IMR-90 (cell line): ENCODE data around the gene GLG1. TPM values are rescaled to one million over a fixed set of nuclear protein-coding genes. Genes with fewer than 3 reads are reported as not detected.

Experiments
- ATAC-seq: fragments of 200-7000 bp; cut with Tn5 transposase; 2 replicates; pipeline ENCODE4 v1.9.1; 2020; ENCODE audit warnings: low read depth, mild to moderate bottlenecking, moderate library complexity
- BruUV-seq: library from RNA; stranded (reverse); fragments of 400-500 nt; replicated peaks from 2 replicates; lab custom pipeline; 2021; lab: Mats Ljungman, UMichigan
- CTCF ChIA-PET: fragments of 300-600 bp; formaldehyde crosslinking; extraction: SDS; loops from one replicate; lab custom pipeline; 2021; ENCODE audit warnings: antibody characterized with exemption; lab: Yijun Ruan, JAX
- POLR2A ChIA-PET: fragments of 300-600 bp; sonication (Branson Sonifier 250); formaldehyde crosslinking; loops from one replicate; lab custom pipeline; 2022; ENCODE audit warnings: antibody characterized with exemption; ENCODE audit not compliant: unreplicated experiment; lab: Charles Lee
- DNase-seq: peaks from one replicate; pipeline ENCODE4 v3.0.0; 2013
- H2AFZ ChIP-seq: replicated peaks from 2 replicates; pipeline ENCODE3; 2013; ENCODE audit warnings: low read length, mild to moderate bottlenecking; ENCODE audit not compliant: poor library complexity
- H2AK5ac ChIP-seq: 2 replicates; pipeline ENCODE4 v1.6.1; 2013; ENCODE audit warnings: low read depth, low read length, inconsistent platforms
- H2AK9ac ChIP-seq: replicated peaks from 2 replicates; pipeline ENCODE3; 2013; ENCODE audit warnings: mild to moderate bottlenecking, low read depth, low read length, moderate library complexity; ENCODE audit not compliant: poor library complexity
- H2BK120ac ChIP-seq: 2 replicates; pipeline ENCODE4 v1.6.1; 2013; ENCODE audit warnings: low read depth, low read length, inconsistent platforms
- H2BK15ac ChIP-seq: 3 replicates; pipeline ENCODE4 v1.6.1; 2013; ENCODE audit warnings: low read depth, low read length, inconsistent platforms
- H2BK20ac ChIP-seq: 2 replicates; pipeline ENCODE4 v1.6.1; 2013; ENCODE audit warnings: low read depth, mild to moderate bottlenecking, inconsistent platforms, low read length, moderate library complexity
- H2BK5ac ChIP-seq: 2 replicates; pipeline ENCODE4 v1.6.1; 2013; ENCODE audit warnings: mild to moderate bottlenecking, low read depth, low read length, inconsistent platforms; ENCODE audit not compliant: poor library complexity, severe bottlenecking
- H3K14ac ChIP-seq: replicated peaks from 2 replicates; pipeline ENCODE4 v1.6.1; 2013; ENCODE audit warnings: low read depth, low read length, inconsistent platforms
- H3K18ac ChIP-seq: 2 replicates; pipeline ENCODE4 v1.6.1; 2013; ENCODE audit warnings: low read depth, low read length, control low read depth
- H3K23ac ChIP-seq: 2 replicates; pipeline ENCODE4 v1.6.1; 2013; ENCODE audit warnings: low read depth, low read length, inconsistent platforms
- H3K27ac ChIP-seq: 2 replicates; pipeline ENCODE4 v1.5.1; 2013; ENCODE audit warnings: mild to moderate bottlenecking, control low read depth, low read length; ENCODE audit not compliant: insufficient read depth
- H3K27me3 ChIP-seq: 2 replicates; pipeline ENCODE4 v1.6.1; 2013; ENCODE audit warnings: low read length; ENCODE audit not compliant: control insufficient read depth, insufficient read depth
- H3K36me3 ChIP-seq: 2 replicates; pipeline ENCODE4 v1.6.1; 2013; ENCODE audit warnings: low read length, mixed read lengths; ENCODE audit not compliant: control insufficient read depth, insufficient read depth
- H3K4ac ChIP-seq: 2 replicates; pipeline ENCODE4 v1.6.1; 2013; ENCODE audit warnings: low read depth, low read length, inconsistent platforms
- H3K4me1 ChIP-seq: 2 replicates; pipeline ENCODE4 v1.6.1; 2013; ENCODE audit warnings: low read length, mixed read lengths; ENCODE audit not compliant: control insufficient read depth, insufficient read depth
- H3K4me2 ChIP-seq: 2 replicates; pipeline ENCODE4 v1.6.1; 2013; ENCODE audit warnings: low read depth, mild to moderate bottlenecking, control low read depth, low read length, moderate library complexity
- H3K4me3 ChIP-seq: 2 replicates; pipeline ENCODE4 v1.5.1; 2013; ENCODE audit warnings: low read depth, mild to moderate bottlenecking, control low read depth, low read length, moderate library complexity; ENCODE audit not compliant: insufficient read depth
- H3K56ac ChIP-seq: 2 replicates; pipeline ENCODE4 v1.6.1; 2013; ENCODE audit warnings: low read length, inconsistent platforms; ENCODE audit not compliant: insufficient read depth; ENCODE audit errors: extremely low read depth
- H3K79me1 ChIP-seq, 2 experiments: 2 replicates each; pipeline ENCODE4 v1.6.1; 2013; ENCODE audit warnings: low read length in 2 of 2, inconsistent platforms in 1 of 2, low read depth in 1 of 2
- H3K9ac ChIP-seq: 2 replicates; pipeline ENCODE4 v1.6.1; 2013; ENCODE audit warnings: low read depth, low read length, control low read depth
- H3K9me1 ChIP-seq: 2 replicates; pipeline ENCODE4 v1.6.1; 2013; ENCODE audit warnings: low read length, inconsistent platforms; ENCODE audit not compliant: insufficient read depth
- H3K9me3 ChIP-seq: 2 replicates; pipeline ENCODE4 v1.6.1; 2013; ENCODE audit warnings: low read length; ENCODE audit not compliant: control insufficient read depth, insufficient read depth
- H4K20me1 ChIP-seq: 2 replicates; pipeline ENCODE4 v1.6.1; 2013; ENCODE audit warnings: low read length, inconsistent platforms; ENCODE audit not compliant: insufficient read depth
- H4K5ac ChIP-seq: 2 replicates; pipeline ENCODE4 v1.6.1; 2013; ENCODE audit warnings: mild to moderate bottlenecking, low read depth, low read length, control low read depth
- H4K8ac ChIP-seq, 2 experiments: 2 replicates each; pipeline ENCODE4 v1.6.1; 2013; ENCODE audit warnings: low read depth in 2 of 2, low read length in 2 of 2, control low read depth in 1 of 2, inconsistent platforms in 1 of 2
- H4K91ac ChIP-seq: 2 replicates; pipeline ENCODE4 v1.6.1; 2013; ENCODE audit warnings: low read depth, low read length, inconsistent platforms; ENCODE audit not compliant: insufficient read depth
- BHLHE40 ChIP-seq: fragments of 150-350 bp; IDR thresholded peaks from 2 replicates; pipeline ENCODE4 v1.6.1; 2016; ENCODE audit warnings: mild to moderate bottlenecking, low read depth, low read length
- CEBPB ChIP-seq: IDR thresholded peaks from 2 replicates; pipeline ENCODE4 v1.6.1; 2012; ENCODE audit warnings: low read depth, low read length, improper control_type of control experiment
- CHD1 ChIP-seq: IDR thresholded peaks from 2 replicates; pipeline ENCODE4 v1.6.1; 2012; ENCODE audit warnings: low read depth, low read length, improper control_type of control experiment
- CTCF ChIP-seq: conservative IDR thresholded peaks from 2 replicates; pipeline ENCODE4 v1.5.1; 2012; ENCODE audit warnings: mild to moderate bottlenecking, low read depth, low read length, improper control_type of control experiment
- ELK1 ChIP-seq: fragments of 150-350 bp; IDR thresholded peaks from 2 replicates; pipeline ENCODE4 v1.6.1; 2016; ENCODE audit warnings: low read depth, mild to moderate bottlenecking, low read length, moderate library complexity, borderline replicate concordance
- FOS ChIP-seq: fragments of 150-350 bp; IDR thresholded peaks from 2 replicates; pipeline ENCODE4 v1.6.1; 2016; ENCODE audit warnings: low read depth, low read length
- MAFK ChIP-seq: IDR thresholded peaks from 2 replicates; pipeline ENCODE4 v1.6.1; 2012; ENCODE audit warnings: low read depth, low read length, improper control_type of control experiment
- MAZ ChIP-seq: IDR thresholded peaks from 2 replicates; pipeline ENCODE4 v1.6.1; 2012; ENCODE audit warnings: low read depth, mild to moderate bottlenecking, low read length, improper control_type of control experiment, moderate library complexity, borderline replicate concordance
- MXI1 ChIP-seq: IDR thresholded peaks from 2 replicates; pipeline ENCODE4 v1.6.1; 2012; ENCODE audit warnings: low read depth, mild to moderate bottlenecking, low read length, moderate library complexity, borderline replicate concordance
- NFE2L2 ChIP-seq: fragments of 150-350 bp; IDR thresholded peaks from 2 replicates; pipeline ENCODE4 v1.6.1; 2016; ENCODE audit warnings: low read depth, mild to moderate bottlenecking, low read length
- POLR2A ChIP-seq: IDR thresholded peaks from 2 replicates; pipeline ENCODE4 v1.6.1; 2012; ENCODE audit warnings: mild to moderate bottlenecking, low read depth, low read length
- RAD21 ChIP-seq: IDR thresholded peaks from 2 replicates; pipeline ENCODE4 v1.6.1; 2012; ENCODE audit warnings: low read length, improper control_type of control experiment
- RCOR1 ChIP-seq: IDR thresholded peaks from 2 replicates; pipeline ENCODE4 v1.6.1; 2012; ENCODE audit warnings: mild to moderate bottlenecking, low read length, improper control_type of control experiment; ENCODE audit not compliant: insufficient replicate concordance
- RFX5 ChIP-seq: IDR thresholded peaks from 2 replicates; pipeline ENCODE4 v1.8.0; 2012; ENCODE audit warnings: low read depth, mild to moderate bottlenecking, low read length, moderate library complexity
- SMC3 ChIP-seq: fragments of 150-350 bp; IDR thresholded peaks from 2 replicates; pipeline ENCODE4 v1.6.1; 2016; ENCODE audit warnings: low read depth, mild to moderate bottlenecking, antibody characterized with exemption, low read length, moderate library complexity
- USF2 ChIP-seq: fragments of 150-350 bp; IDR thresholded peaks from 2 replicates; pipeline ENCODE4 v1.6.1; 2017; ENCODE audit warnings: mild to moderate bottlenecking, antibody characterized with exemption, low read length, low read depth
- WGBS, 2 experiments: methylation state at CpG; one replicate each; pipeline versions ENCODE4 v1.1.5 to v1.1.7; 2013; ENCODE audit warnings: missing lambda C conversion rate in 2 of 2; ENCODE audit not compliant: insufficient read length in 1 of 2; ENCODE audit errors: extremely low coverage in 2 of 2; 5-methylcytosine and 5-hydroxymethylcytosine counted together
- dilution Hi-C: fragments of 300-500 bp; cut with HindIII; formaldehyde crosslinking; loops from one replicate; pipeline ENCODE4 v1.14.3; 2018; ENCODE audit warnings: low sequenced_read_pairs; ENCODE audit not compliant: unreplicated experiment
- in situ Hi-C: fragments of 300-500 bp; cut with MboI; formaldehyde crosslinking; loops from 3 replicates; pipeline ENCODE4 v1.14.3; 2019; ENCODE audit warnings: low sequenced_read_pairs, inconsistent platforms, mixed read lengths
- intact Hi-C: fragments of 100-400 bp; cut with micrococcal nuclease; formaldehyde crosslinking; loops from 2 replicates; pipeline ENCODE4 v1.10.0; 2022
- polyA plus RNA-seq, 3 experiments: library from polyadenylated mRNA; depleted of rRNA; stranded (reverse); fragments of >200 nt; gene quantifications; 2 replicates each; pipeline ENCODE4 v1.2.3, GENCODE V29; 2012; ENCODE audit warnings: low replicate concordance in 1 of 3
- total RNA-seq: library from RNA; depleted of rRNA; stranded (reverse); fragments of >200 nt; gene quantifications from 2 replicates; pipeline ENCODE4 v1.2.3, GENCODE V29; 2012

Gene GLG1
- total and polyA plus RNA-seq, 2 of the 4 experiments (the other 2 are of a cell fraction) = 91.0 to 107 TPM

GRCh38 chr16:74611721-74612120 lies 4.8 kb upstream of the GLG1 start:
- H3K56ac ChIP-seq = peak overlapping the region; percentile 10; the same call in 1 of the 2 replicates
- no TSS peak for BruUV-seq
- H3K23ac ChIP-seq = no peak overlapping the region; the same call in 1 of the 2 replicates
- no peaks in the 10 kb centered on the region for H3K36me3 ChIP-seq
- no peaks in the 10 kb centered on the region for H3K27me3 ChIP-seq
- peak; percentile 95 for DNase-seq
- H3K4me3 ChIP-seq = no peak overlapping the region
- peak overlapping the region; percentile 45 for H2AFZ ChIP-seq
- H4K5ac ChIP-seq = no peak overlapping the region
- peaks cover 10% of the 10 kb centered on the region for H3K4me1 ChIP-seq
- peak; percentile 44 for ATAC-seq
- H2BK15ac ChIP-seq = peak overlapping the region; percentile 47; the same call in 1 of the 3 replicates
- POLR2A ChIA-PET = interaction anchor here (0.6 kb wide), 1 partner anchor 311 kb away, joined by 3 read pairs; no protein-coding TSS in a partner anchor
- H3K9me1 ChIP-seq = peaks cover 9% of the 10 kb centered on the region
- H2BK20ac ChIP-seq = peak overlapping the region; percentile 47; the same call in 1 of the 2 replicates
- in situ Hi-C loops (no loop called here), dilution Hi-C loops (no loop called here), intact Hi-C loops (no loop called here)
- H3K4me2 ChIP-seq = peak overlapping the region; percentile 34; the same call in 1 of the 2 replicates
- H3K79me1 ChIP-seq = peaks cover 0 to 10% of the 10 kb centered on the region in 2 experiments; a peak in 1 of 4 replicates
- peak overlapping the region; percentile 78 for H3K4ac ChIP-seq
- H3K18ac ChIP-seq = peak overlapping the region; percentile 30
- peak overlapping the region; percentile 79 for H2BK5ac ChIP-seq
- peak overlapping the region; percentile 67 for H4K91ac ChIP-seq
- WGBS, 2 experiments = no CpG with 5 or more reads among the region's 1 CpG
- H2AK9ac ChIP-seq = peak overlapping the region; percentile 48
- TF ChIP-seq USF2 = no peak
- no peak for TF ChIP-seq CTCF
- peak; percentile 3; the same call in 1 of the 2 replicates for TF ChIP-seq NFE2L2
- TF ChIP-seq RCOR1 = no peak
- TF ChIP-seq MAFK = 0 out of 2 replicates have a peak, but pooled peaks have one; percentile 17
- no peak for TF ChIP-seq MXI1
- TF ChIP-seq MAZ = no peak
- no peak for TF ChIP-seq POLR2A
- TF ChIP-seq CEBPB = no peak
- TF ChIP-seq BHLHE40 = no peak
- no peak for TF ChIP-seq SMC3
- TF ChIP-seq CHD1 = no peak
- TF ChIP-seq RAD21 = no peak
- no peak for TF ChIP-seq ELK1
- no peak for TF ChIP-seq RFX5
- peak; percentile 21; the same call in 1 of the 2 replicates for TF ChIP-seq FOS
- peak overlapping the region in 1 of 2 experiments; percentile 74; a peak in 2 of 4 replicates for H4K8ac ChIP-seq
- H2BK120ac ChIP-seq = peak overlapping the region; percentile 64
- no peaks in the 10 kb centered on the region for H3K9me3 ChIP-seq
- H4K20me1 ChIP-seq = no peaks in the 10 kb centered on the region
- H3K27ac ChIP-seq = peak overlapping the region; percentile 63
- CTCF ChIA-PET = interaction anchor here (0.6 kb wide), 1 partner anchor 1576 kb away, joined by 3 read pairs; no protein-coding TSS in a partner anchor
- peak overlapping the region; percentile 79 for H2AK5ac ChIP-seq
- H3K14ac ChIP-seq = peak overlapping the region; percentile 80
- H3K9ac ChIP-seq = no peak overlapping the region
